ENCODE measurements around the gene HSBP1L1.

GRCh38 chr18:79972720-79973119, 8.3 kb downstream of the HSBP1L1 start:
- TF ChIP-seq CTCF (IDR thresholded peaks at IDR 0.05) (no peak), REST (IDR thresholded peaks at IDR 0.05) (no peak), MAX (IDR thresholded peaks at IDR 0.05) (no peak), ESRRA (IDR thresholded peaks at IDR 0.05; ENCODE audit: borderline replicate concordance, low read length) (no peak)

All from A549 (cell line).